ENCODE data around the gene QSOX2. TPM values are rescaled to one million over a fixed set of nuclear protein-coding genes. Genes with fewer than 3 reads are reported as not detected.

The QSOX2 gene
- total RNA-seq, result 10 to 100 TPM in 1 of 2 donors, 1 to 10 TPM in 1; 4.3 to 12.2 TPM

DNA sequence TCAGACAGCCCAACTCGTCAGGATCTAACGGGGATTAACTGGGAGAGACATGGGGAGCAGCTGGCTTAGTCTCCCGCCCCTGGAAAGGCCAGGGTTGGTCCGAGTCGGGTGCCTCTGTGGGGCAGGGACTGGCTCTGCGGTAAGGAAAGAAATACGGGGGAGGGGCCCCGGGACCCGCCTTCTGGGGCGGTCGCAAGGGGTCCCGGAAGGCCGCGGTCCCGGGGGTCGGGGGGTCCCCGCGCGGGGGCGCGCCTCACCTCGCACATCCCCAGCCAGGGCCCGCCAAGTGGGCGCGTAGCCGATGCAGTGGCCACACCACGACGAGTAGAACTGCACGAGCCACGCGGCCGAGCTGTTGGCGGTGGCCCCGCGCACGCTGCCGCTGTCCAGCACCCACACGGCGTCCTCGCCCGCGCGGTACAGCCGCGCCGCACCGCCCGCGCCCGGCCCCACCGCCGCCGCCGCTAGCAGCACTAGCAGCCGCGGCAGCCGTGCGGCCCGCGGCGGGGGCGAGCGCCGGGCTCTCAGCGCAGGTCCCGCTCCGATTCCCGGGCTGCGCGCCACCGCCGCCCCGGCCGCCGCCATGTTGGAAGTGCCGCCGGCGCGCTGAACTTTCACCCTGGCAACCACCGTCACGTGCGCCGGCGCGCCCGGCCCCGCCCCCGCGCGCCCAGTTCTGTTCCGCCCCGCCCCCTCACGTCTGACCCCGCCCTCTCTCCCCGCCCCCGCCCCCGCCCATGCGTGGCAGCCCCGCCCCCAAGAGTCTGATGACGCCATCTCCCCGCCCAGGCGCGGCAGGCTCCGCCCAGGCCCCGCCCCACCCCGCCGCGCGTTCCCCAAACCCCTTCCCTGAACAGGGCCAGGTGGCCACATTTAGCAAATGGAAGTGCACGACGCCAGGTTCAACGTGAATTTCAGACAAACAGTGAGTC is at the start of gene QSOX2:
QSOX2 (minus strand) TSS at position 594 of the 932 bp plus-strand sequence; CDS start at position 585, 9 bp downstream.
- peak; percentile 82 for DNase-seq (ENCODE audit: low spot score)
- Histone ChIP-seq H3K4me3 (peak within 1 kb of the TSS; percentile 63 to 70), H3K9me3 (no peaks in the 10 kb centered on the region), H3K36me3 (no peaks in the 10 kb centered on the region), H3K27ac (peak within 1 kb of the TSS in 1 of 2 donors; percentile 26), H3K27me3 (replicated peaks; ENCODE audit: insufficient read depth) (no peaks in the 10 kb centered on the region), H3K4me1 (replicated peaks) (peaks cover 7% of the 10 kb centered on the region)
- 1% methylated on average over 87 of the region's 112 CpGs for WGBS
- intact Hi-C loops (cut with DNase I), result no loop called here
- TF ChIP-seq POLR2AphosphoS5 (IDR thresholded peaks at IDR 0.05) (no peak), POLR2A (IDR thresholded peaks at IDR 0.05) (no peak), CTCF (IDR thresholded peaks at IDR 0.05) (no peak)

- no peaks in the 10 kb centered on the region for H3K9me3 ChIP-seq
- 90% methylated on average over 16 of the region's 16 CpGs for WGBS
- no peak overlapping the region for H3K27ac ChIP-seq
- H3K4me3 ChIP-seq, result no peak overlapping the region
- intact Hi-C loops (cut with DNase I), result no loop called here
- no peaks in the 10 kb centered on the region for H3K4me1 ChIP-seq (replicated peaks)
- no peak for DNase-seq (ENCODE audit: low spot score)
- H3K36me3 ChIP-seq, result no peaks in the 10 kb centered on the region
- TF ChIP-seq CTCF (IDR thresholded peaks at IDR 0.05) (no peak), POLR2AphosphoS5 (IDR thresholded peaks at IDR 0.05) (no peak), POLR2A (IDR thresholded peaks at IDR 0.05) (no peak)
- no peaks in the 10 kb centered on the region for H3K27me3 ChIP-seq (replicated peaks; ENCODE audit: insufficient read depth)
Observed at GRCh38 chr9:136295055-136295454, 49.4 kb upstream of the QSOX2 start.

DNA sequence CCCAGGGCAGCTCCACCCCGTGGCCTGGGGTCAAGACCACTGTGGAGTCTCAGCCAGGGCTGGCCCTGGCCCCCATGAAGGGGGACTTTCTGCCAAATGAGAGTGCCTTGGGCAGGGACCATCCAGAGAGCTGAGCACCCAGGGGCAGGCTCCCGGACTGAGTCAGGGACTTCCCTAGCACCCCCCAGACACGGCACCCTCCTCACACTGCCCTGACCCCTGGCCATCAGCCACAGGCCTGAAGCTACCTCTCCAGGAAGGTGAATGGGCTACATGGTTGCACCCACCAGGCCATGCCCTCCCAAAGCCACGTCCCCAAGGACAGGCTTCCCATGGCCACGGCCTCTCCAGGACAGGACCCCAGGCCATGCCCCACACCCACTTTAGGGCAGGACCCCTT is 48.8 kb upstream of the QSOX2 start:
- intact Hi-C loops (cut with DNase I), result no loop called here
- WGBS, result 82% methylated on average over 5 of the region's 5 CpGs
- H3K4me3 ChIP-seq, result no peak overlapping the region

GRCh38 chr9:136293476-136294077 is 48.0 kb upstream of the QSOX2 start:
- H3K36me3 ChIP-seq, result no peaks in the 10 kb centered on the region
- intact Hi-C loops (cut with DNase I), result no loop called here
- DNase-seq (ENCODE audit: low spot score), result no peak
- 85% methylated on average over 14 of the region's 14 CpGs for WGBS
- no peak overlapping the region for H3K27ac ChIP-seq
- H3K27me3 ChIP-seq (replicated peaks; ENCODE audit: insufficient read depth), result no peaks in the 10 kb centered on the region
- H3K9me3 ChIP-seq, result no peaks in the 10 kb centered on the region
- H3K4me3 ChIP-seq, result no peak overlapping the region
- no peaks in the 10 kb centered on the region for H3K4me1 ChIP-seq (replicated peaks)
- TF ChIP-seq POLR2A (IDR thresholded peaks at IDR 0.05) (no peak), CTCF (IDR thresholded peaks at IDR 0.05) (no peak), POLR2AphosphoS5 (IDR thresholded peaks at IDR 0.05) (no peak)

More for the DNA sequence above, 48.8 kb upstream of the QSOX2 start:
- no peaks in the 10 kb centered on the region for H3K4me1 ChIP-seq (replicated peaks)
- H3K36me3 ChIP-seq, result no peaks in the 10 kb centered on the region
- no peaks in the 10 kb centered on the region for H3K9me3 ChIP-seq
- H3K27ac ChIP-seq, result no peak overlapping the region
- TF ChIP-seq POLR2AphosphoS5 (IDR thresholded peaks at IDR 0.05), result no peak
- TF ChIP-seq CTCF (IDR thresholded peaks at IDR 0.05), result no peak
- no peak for TF ChIP-seq POLR2A (IDR thresholded peaks at IDR 0.05)
- no peaks in the 10 kb centered on the region for H3K27me3 ChIP-seq (replicated peaks; ENCODE audit: insufficient read depth)
- no peak for DNase-seq (ENCODE audit: low spot score)
